Testis (tissue), 3 donors: ENCODE data around the gene ANKRD11. TPM values are rescaled to one million over a fixed set of nuclear protein-coding genes. Genes with fewer than 3 reads are reported as not detected.
A peak's percentile ranks its signal among the peaks of the same experiment; 100 is the strongest.

ENCODE experiments used
- DNase-seq: peaks from one replicate; pipeline ENCODE4 v3.0.0-alpha.2; 2019
- H3K27ac ChIP-seq, 2 donors: fragments of 200-600 bp; sonication (generic); one replicate each; pipeline ENCODE4 v1.5.1; 2019
- H3K27me3 ChIP-seq: fragments of 200-600 bp; sonication (generic); one replicate; pipeline ENCODE4 v1.5.1; 2019
- H3K36me3 ChIP-seq: fragments of 200-600 bp; sonication (generic); one replicate; pipeline ENCODE4 v1.5.1; 2017; ENCODE audit warnings: low read depth; ENCODE audit errors: missing control alignments
- H3K4me1 ChIP-seq: fragments of 200-600 bp; sonication (generic); one replicate; pipeline ENCODE4 v1.5.1; 2019
- H3K4me3 ChIP-seq, 2 donors: fragments of 200-600 bp; sonication (generic); one replicate each; pipeline ENCODE4 v1.5.1; 2017 to 2019
- H3K9me3 ChIP-seq: fragments of 200-600 bp; sonication (generic); one replicate; pipeline ENCODE4 v1.5.1; 2017
- POLR2A ChIP-seq: fragments of 450-650 bp; IDR thresholded peaks from one replicate; pipeline ENCODE4 v1.6.1; 2017; ENCODE audit warnings: antibody characterized with exemption, mild to moderate bottlenecking, moderate library complexity
- WGBS, 2 donors: methylation state at CpG; one replicate each; pipeline ENCODE4 v1.1.5; 2018; 5-methylcytosine and 5-hydroxymethylcytosine counted together
- intact Hi-C: fragments of 100-400 bp; cut with DNase I; formaldehyde crosslinking; loops from one replicate; pipeline ENCODE4 v1.15.1; 2023; ENCODE audit warnings: low total_unique reads
- polyA plus RNA-seq: library from polyadenylated mRNA; stranded (reverse); fragments of 350-450 nt; fragmentation: Illumina TruSeq; extraction: RNeasy Lipid Tissue Mini Kit (QIAGEN cat#74804); gene quantifications from one replicate; pipeline ENCODE4 v1.2.3, GENCODE V29; 2014; ENCODE audit warnings: low read depth, low replicate concordance; ENCODE audit not compliant: insufficient read depth
- total RNA-seq, 2 donors: library from RNA; depleted of rRNA; stranded (reverse); fragments of >200 nt; gene quantifications; one replicate each; pipeline ENCODE4 v1.2.3, GENCODE V29; 2016
- TF ChIP-seq, protein P1 (sequence below), 3 experiments: fragments of 450-650 bp in 2 of 3; fragments of 200-600 bp in 1 of 3; sonication (generic) in 1 of 3; IDR thresholded peaks; one replicate each; pipeline ENCODE4 v1.5.1; 2016 to 2019; ENCODE audit warnings: antibody characterized with exemption in 3 of 3, mild to moderate bottlenecking in 2 of 3, moderate library complexity in 1 of 3

Gene ANKRD11
- total and polyA plus RNA-seq, 3 donors from 2014 or later, result 49.7 to 187 (median 150) TPM

GRCh38 chr16:89281189-89281577 is 209.2 kb downstream of the ANKRD11 start:
- TF ChIP-seq, protein P1, sequence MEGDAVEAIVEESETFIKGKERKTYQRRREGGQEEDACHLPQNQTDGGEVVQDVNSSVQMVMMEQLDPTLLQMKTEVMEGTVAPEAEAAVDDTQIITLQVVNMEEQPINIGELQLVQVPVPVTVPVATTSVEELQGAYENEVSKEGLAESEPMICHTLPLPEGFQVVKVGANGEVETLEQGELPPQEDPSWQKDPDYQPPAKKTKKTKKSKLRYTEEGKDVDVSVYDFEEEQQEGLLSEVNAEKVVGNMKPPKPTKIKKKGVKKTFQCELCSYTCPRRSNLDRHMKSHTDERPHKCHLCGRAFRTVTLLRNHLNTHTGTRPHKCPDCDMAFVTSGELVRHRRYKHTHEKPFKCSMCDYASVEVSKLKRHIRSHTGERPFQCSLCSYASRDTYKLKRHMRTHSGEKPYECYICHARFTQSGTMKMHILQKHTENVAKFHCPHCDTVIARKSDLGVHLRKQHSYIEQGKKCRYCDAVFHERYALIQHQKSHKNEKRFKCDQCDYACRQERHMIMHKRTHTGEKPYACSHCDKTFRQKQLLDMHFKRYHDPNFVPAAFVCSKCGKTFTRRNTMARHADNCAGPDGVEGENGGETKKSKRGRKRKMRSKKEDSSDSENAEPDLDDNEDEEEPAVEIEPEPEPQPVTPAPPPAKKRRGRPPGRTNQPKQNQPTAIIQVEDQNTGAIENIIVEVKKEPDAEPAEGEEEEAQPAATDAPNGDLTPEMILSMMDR (IDR thresholded peaks at IDR 0.05), result no peak
- TF ChIP-seq POLR2A, result no peak
- H3K36me3 ChIP-seq, result no peaks in the 10 kb centered on the region
- 53 to 84% methylated on average over 28 of the region's 28 CpGs for WGBS, 2 donors

DNA sequence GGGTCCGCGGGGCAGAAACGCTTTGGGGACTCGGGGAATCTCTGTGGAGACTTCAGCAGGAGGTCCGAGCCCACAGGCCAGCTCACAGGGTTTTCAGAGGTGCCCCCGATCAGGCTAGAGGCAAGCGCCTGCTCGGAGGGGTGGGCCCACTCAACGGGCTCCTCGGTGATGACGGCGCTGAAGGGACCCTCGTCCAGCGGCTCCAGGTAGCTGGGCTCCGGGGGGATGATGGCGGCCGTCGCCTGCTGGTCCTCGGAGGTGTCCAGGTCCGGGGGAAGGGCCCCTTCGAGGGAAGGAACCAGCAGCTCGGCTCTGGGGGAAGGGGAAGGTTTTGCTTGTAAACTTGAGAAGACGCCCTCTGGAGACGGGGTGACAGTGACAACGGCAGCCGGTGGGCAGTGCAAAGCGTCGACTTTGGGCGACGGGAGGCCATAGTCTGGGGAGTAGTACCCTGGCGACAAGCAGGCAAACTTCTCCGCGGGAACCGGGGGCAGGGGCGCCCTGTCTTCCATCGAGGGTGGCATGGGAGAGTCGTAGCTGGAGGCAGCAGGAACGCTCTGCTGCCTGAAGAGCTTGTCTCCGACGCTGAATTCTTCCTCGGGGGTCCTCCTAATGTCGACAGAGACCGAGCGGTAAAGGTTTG is 209.7 kb downstream of the ANKRD11 start:
- intact Hi-C loops, result no loop called here
- TF ChIP-seq POLR2A, result no peak
- TF ChIP-seq, protein P1 (IDR thresholded peaks at IDR 0.05), result no peak
- DNase-seq, result no peak
- no peaks in the 10 kb centered on the region for H3K27me3 ChIP-seq
- H3K9me3 ChIP-seq, result no peaks in the 10 kb centered on the region
- H3K4me1 ChIP-seq, result peaks cover 14% of the 10 kb centered on the region
- H3K4me3 ChIP-seq, result peak overlapping the region; percentile 21 to 36
- no peaks in the 10 kb centered on the region for H3K36me3 ChIP-seq
- 75 to 87% methylated on average over 37 to 44 of the region's 44 CpGs for WGBS, 2 donors
- peak overlapping the region in 1 of 2 donors; percentile 50 for H3K27ac ChIP-seq

More at GRCh38 chr16:89281189-89281577, 209.2 kb downstream of the ANKRD11 start:
- DNase-seq, result no peak
- Histone ChIP-seq H3K27me3 (no peaks in the 10 kb centered on the region), H3K4me1 (peaks cover 14% of the 10 kb centered on the region), H3K27ac (no peak overlapping the region), H3K4me3 (peak overlapping the region in 1 of 2 donors; percentile 36), H3K9me3 (no peaks in the 10 kb centered on the region)
- intact Hi-C loops, result no loop called here

DNA sequence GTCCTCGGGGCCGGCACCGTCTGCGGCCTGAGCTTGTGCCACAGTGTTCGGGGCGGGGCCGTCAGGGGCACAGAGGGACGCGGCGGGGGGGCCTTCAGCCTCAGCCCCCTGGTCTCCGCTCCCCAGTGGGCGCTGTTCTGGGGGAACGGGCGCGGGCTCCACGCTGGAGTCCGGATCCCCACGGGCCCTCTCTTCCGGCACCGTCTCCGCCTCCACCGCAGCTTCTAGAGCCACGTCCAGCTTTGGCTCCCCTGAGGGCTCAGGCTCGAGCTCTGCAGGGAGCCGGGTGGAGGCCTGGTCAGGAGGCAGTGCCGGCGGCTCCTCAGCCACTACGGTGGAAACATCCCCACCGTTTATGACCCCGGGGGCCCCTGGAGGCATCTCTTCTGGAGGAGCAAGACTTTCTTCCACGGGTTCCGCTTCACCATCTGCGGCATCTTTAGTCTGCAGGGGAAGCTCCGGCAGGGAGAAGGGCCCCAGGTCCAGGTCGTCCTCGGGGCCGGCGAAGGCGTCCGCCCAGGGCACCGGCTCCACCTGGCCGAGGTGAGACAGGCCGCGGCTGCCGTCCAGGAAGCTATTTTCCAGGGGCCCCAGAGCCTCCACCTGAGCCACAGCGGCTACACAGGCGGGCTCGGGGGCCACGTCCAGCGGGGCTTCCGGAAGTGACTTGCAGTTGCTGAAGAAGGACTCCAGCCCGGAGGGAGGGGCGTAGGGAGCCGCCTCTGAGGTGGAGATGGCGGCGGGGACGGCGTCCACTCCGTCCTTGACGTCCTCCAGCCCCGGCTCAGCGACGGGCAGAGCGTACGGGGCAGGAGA is 210.5 kb downstream of the ANKRD11 start:
- 69 to 84% methylated on average over 29 to 65 of the region's 65 CpGs for WGBS, 2 donors
- H3K4me1 ChIP-seq, result peaks cover 14% of the 10 kb centered on the region
- peak overlapping the region; percentile 21 to 36 for H3K4me3 ChIP-seq
- H3K27me3 ChIP-seq, result no peaks in the 10 kb centered on the region
- no peak for DNase-seq
- no peaks in the 10 kb centered on the region for H3K9me3 ChIP-seq
- intact Hi-C loops, result no loop called here
- no peaks in the 10 kb centered on the region for H3K36me3 ChIP-seq
- peak overlapping the region in 1 of 2 donors; percentile 50 for H3K27ac ChIP-seq
- TF ChIP-seq POLR2A, result no peak
- TF ChIP-seq, protein P1 (IDR thresholded peaks at IDR 0.05), result no peak

GRCh38 chr16:89278441-89279240 is 211.7 kb downstream of the ANKRD11 start:
- no peaks in the 10 kb centered on the region for H3K9me3 ChIP-seq
- no peaks in the 10 kb centered on the region for H3K36me3 ChIP-seq
- WGBS, 2 donors, result 65 to 73% methylated on average over 33 to 36 of the region's 36 CpGs
- no peak for DNase-seq
- H3K4me3 ChIP-seq, result peak overlapping the region in 1 of 2 donors; percentile 10
- H3K27me3 ChIP-seq, result no peaks in the 10 kb centered on the region
- no peak for TF ChIP-seq POLR2A
- TF ChIP-seq, protein P1 (IDR thresholded peaks at IDR 0.05), result no peak
- intact Hi-C loops, result no loop called here
- H3K4me1 ChIP-seq, result peaks cover 14% of the 10 kb centered on the region
- H3K27ac ChIP-seq, result peak overlapping the region in 1 of 2 donors; percentile 68
